GM06990 (cell line): ENCODE data around the gene PRXL2B.

Experiments used
- DNase-seq: peaks from one replicate; pipeline ENCODE4 v3.0.0-alpha.2; 2011; ENCODE audit not compliant: insufficient read length; ENCODE audit errors: extremely low read depth
- H3K27me3 ChIP-seq: replicated peaks from 2 replicates; pipeline ENCODE4 v1.6.0; 2011; ENCODE audit warnings: low read length; ENCODE audit not compliant: control insufficient read depth, insufficient read depth
- H3K36me3 ChIP-seq: 2 replicates; pipeline ENCODE4 v1.5.1; 2011; ENCODE audit warnings: low read length; ENCODE audit not compliant: control insufficient read depth, insufficient read depth
- H3K4me3 ChIP-seq: replicated peaks from 2 replicates; pipeline ENCODE4 v1.5.1; 2011; ENCODE audit warnings: low read depth, mild to moderate bottlenecking, control low read depth, low read length
- TF ChIP-seq, protein P1 (sequence below): IDR thresholded peaks from 2 replicates; pipeline ENCODE4 v1.5.1; 2011; ENCODE audit warnings: low read length, control low read depth, mild to moderate bottlenecking, inconsistent platforms; ENCODE audit not compliant: insufficient read depth, poor library complexity, severe bottlenecking

Gene PRXL2B

DNA sequence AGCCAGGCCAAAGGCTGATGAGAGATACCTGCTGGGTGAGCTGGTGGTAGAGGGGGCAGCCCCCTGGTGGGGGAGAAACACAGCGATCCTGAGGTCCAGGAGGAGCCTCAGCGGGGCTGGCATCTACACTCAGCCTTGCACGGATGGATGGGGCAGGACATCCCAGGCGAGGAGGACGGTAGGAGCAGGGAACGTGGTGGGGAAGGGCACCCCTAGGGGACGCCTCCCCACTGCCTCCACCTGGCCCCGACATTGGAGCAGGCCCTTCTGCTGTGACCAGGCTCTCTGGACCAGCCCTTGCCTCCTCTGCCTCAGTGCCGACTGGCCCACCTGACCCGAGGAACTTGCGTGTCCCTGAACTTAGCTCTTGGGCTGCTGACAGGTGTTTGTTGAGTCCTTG is 52.6 kb downstream of the PRXL2B start:
- no peak for DNase-seq
- Histone ChIP-seq H3K27me3 (no peaks in the 10 kb centered on the region), H3K4me3 (no peak overlapping the region), H3K36me3 (no peaks in the 10 kb centered on the region)
- TF ChIP-seq, protein P1, sequence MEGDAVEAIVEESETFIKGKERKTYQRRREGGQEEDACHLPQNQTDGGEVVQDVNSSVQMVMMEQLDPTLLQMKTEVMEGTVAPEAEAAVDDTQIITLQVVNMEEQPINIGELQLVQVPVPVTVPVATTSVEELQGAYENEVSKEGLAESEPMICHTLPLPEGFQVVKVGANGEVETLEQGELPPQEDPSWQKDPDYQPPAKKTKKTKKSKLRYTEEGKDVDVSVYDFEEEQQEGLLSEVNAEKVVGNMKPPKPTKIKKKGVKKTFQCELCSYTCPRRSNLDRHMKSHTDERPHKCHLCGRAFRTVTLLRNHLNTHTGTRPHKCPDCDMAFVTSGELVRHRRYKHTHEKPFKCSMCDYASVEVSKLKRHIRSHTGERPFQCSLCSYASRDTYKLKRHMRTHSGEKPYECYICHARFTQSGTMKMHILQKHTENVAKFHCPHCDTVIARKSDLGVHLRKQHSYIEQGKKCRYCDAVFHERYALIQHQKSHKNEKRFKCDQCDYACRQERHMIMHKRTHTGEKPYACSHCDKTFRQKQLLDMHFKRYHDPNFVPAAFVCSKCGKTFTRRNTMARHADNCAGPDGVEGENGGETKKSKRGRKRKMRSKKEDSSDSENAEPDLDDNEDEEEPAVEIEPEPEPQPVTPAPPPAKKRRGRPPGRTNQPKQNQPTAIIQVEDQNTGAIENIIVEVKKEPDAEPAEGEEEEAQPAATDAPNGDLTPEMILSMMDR: no peak

DNA sequence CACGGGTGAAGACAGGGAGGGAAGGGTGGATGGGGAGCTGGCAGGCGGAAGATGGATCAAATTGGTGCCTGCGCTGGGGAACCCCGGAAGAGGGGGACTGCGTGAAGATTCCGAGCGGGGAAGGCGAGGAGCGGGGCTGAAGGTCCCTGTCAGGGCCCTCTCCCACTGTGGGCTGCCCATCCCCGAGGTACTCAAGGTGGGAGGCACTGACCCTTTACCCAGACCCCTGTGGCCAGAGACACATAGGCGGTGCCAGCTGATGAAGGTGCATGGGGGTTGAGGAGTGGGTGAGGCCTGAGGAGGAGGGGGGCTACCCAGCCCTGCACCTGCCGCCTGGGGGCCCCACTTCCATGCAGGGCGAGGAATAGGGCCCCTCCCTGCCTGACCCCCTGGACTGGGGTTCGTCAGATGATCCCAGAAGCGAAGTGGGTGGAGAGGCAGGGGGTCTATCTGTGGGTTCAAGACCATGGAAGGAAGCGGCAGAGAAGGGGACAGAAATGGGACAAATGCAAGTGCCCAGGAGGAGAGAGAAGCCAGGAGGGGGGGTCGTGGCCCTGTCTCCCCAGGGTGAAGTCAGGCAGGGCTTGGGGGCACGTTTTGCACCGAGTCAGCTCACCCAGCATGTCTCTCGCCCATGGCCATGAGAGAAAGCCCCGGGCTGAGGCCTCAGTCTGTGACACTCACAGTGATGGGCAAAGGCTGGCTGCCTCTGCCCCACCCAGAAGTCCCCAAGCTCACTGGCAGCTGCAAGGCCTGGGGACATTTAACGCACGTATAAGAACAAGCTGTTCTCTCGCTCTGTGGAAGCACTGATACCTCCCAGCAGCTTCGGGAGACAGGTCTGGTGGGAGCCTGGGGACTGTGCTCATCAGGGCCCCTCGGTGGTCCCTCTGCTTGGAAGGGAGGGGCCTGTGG is 53.3 kb downstream of the PRXL2B start:
- TF ChIP-seq, protein P1: no peak
- H3K4me3 ChIP-seq: no peak overlapping the region
- H3K27me3 ChIP-seq: no peaks in the 10 kb centered on the region
- no peaks in the 10 kb centered on the region for H3K36me3 ChIP-seq
- DNase-seq: no peak

DNA sequence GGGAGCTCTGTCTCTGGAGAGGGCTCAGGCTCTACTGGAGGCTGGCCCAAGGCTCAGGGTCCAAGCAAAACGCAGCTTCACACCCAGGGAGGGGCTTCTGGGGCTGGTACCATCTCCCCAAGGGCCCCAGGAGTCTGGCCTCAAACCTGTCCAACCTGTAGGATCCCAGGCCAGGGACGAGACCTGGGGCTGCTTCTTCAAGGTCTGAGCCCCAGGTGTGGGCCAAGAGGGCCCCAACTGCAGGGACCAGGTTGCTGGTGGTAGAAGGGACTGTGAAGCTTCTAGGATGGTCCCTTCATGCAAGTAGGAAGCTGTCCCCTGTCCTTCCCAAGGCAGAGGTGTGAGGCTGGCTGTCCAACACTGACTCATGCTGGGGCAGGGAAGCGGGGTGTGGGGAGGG is 54.0 kb downstream of the PRXL2B start:
- TF ChIP-seq, protein P1: no peak
- Histone ChIP-seq H3K27me3 (no peaks in the 10 kb centered on the region), H3K4me3 (no peak overlapping the region), H3K36me3 (no peaks in the 10 kb centered on the region)
- no peak for DNase-seq
